GM19099 (cell line): ENCODE results near the gene MLH1.

ENCODE experiments used
- POLR2A ChIP-seq: IDR thresholded peaks from 3 replicates; pipeline ENCODE4 v1.6.1; 2011; ENCODE audit warnings: low read depth; ENCODE audit not compliant: insufficient read length; ENCODE audit errors: extremely low read depth

MLH1 gene

DNA sequence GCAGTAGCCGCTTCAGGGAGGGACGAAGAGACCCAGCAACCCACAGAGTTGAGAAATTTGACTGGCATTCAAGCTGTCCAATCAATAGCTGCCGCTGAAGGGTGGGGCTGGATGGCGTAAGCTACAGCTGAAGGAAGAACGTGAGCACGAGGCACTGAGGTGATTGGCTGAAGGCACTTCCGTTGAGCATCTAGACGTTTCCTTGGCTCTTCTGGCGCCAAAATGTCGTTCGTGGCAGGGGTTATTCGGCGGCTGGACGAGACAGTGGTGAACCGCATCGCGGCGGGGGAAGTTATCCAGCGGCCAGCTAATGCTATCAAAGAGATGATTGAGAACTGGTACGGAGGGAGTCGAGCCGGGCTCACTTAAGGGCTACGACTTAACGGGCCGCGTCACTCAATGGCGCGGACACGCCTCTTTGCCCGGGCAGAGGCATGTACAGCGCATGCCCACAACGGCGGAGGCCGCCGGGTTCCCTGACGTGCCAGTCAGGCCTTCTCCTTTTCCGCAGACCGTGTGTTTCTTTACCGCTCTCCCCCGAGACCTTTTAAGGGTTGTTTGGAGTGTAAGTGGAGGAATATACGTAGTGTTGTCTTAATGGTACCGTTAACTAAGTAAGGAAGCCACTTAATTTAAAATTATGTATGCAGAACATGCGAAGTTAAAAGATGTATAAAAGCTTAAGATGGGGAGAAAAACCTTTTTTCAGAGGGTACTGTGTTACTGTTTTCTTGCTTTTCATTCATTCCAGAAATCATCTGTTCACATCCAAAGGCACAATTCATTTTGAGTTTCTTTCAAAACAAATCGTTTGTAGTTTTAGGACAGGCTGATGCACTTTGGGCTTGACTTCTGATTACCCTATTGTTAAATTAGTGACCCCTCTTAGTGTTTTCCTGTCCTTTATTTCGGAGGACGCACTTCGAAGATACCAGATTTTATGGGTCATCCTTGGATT is at the start of gene MLH1:
Gene MLH1, plus strand, starts transcription at position 193 of the 958 bp plus-strand sequence. Its CDS starts 30 bp downstream, at position 223.
- peak; percentile 89 for TF ChIP-seq POLR2A

DNA sequence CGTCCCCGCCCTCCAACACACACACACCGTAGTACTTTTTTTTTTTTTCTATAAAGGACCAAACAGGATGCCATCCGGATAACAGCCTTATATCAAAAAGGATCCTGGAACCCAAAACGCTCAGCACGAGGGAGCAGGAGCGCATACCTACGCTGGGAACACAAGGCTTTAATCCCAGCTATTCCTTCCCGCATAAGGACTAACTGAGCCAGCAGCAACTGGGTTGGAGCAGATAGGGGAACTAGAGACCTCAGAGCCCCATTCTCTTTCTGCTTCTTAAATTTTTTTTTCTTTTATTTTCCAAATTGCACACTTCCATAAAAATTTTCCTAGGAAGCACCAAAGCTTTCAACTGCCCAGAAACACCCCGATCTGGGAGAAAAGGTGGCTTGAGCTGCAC is 49.7 kb upstream of the MLH1 start:
- TF ChIP-seq POLR2A, result no peak

GRCh38 chr3:36944012-36944640 is 49.2 kb upstream of the MLH1 start:
- TF ChIP-seq POLR2A, result no peak

GRCh38 chr3:36944641-36945270 is 48.6 kb upstream of the MLH1 start, which contains the start of gene TRANK1:
Gene TRANK1, minus strand, starts transcription at chr3:36945054. Its CDS starts 245 bp downstream, at chr3:36944809.
- peak; percentile 49 for TF ChIP-seq POLR2A

DNA sequence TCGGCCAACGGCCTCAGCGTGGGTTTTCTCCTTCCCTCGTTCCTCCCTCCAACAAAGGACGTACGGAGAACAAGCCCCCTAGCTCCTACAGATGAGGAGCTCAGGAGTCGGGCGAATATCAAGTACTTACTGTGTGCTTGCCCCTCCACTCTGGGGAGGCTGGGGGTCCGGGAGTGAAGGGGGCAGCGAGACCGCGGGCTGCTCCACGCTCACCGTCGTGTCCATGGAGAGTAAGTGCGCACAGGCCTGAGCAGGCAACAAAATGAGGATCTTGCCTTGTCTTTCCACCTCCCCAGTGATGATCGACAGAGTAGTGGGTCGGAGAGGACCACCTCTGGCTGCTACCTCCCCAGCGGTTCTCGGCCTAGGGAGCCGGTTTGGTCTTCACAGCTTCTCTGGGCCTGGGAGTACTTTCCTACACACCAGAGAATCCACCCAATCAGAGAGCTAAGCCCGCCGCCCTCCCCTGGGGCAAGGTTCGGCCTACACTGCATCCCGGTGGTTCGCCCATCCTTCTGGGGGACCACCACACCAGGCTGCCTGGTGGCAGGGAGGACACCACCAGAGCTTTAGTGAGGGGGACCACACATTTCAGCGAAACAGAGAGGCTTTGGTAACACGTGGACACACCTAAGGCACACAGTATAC is 47.9 kb upstream of the MLH1 start:
- TF ChIP-seq POLR2A, result no peak

- TF ChIP-seq POLR2A, result no peak
These were observed 38.7 kb upstream of the MLH1 start for GRCh38 chr3:36954452-36955134.

DNA sequence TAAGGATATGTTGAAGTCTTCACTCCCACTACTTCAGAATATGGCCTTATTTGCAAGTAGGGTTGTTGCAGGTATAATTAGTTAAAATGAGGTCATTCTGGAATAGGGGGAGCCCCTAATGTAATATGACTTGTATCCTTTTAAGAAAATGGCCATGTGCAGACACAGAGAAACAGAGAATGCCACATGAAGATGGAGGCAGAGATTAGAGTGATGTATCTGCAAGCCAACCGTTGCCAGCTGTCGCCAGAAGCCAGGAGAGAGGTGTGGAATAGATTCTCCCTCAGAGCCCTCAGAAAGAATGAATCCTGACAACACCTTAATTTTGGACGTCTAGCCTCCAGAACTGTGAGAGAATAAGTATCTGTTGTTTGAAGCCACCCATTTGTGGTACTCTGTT is 37.2 kb upstream of the MLH1 start:
- TF ChIP-seq POLR2A, result no peak

DNA sequence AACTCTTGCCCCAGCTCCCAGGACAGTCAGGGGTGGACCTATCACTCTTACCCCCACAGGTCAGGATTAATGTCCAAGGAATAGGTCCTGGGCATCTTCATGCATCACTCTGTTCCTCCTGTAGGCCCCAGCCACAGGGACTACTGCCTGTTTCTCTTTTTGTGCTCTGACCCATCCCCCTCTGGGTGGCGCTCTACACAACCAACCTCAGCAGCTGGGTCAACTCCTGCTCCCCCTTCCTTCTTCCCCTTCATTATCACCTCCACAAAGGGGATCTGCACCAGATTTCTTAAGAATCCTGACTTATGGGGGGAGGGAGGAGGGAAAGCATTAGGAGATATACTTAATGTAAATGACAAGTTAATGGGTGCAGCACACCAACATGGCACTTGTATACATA is 36.3 kb upstream of the MLH1 start:
- no peak for TF ChIP-seq POLR2A

DNA sequence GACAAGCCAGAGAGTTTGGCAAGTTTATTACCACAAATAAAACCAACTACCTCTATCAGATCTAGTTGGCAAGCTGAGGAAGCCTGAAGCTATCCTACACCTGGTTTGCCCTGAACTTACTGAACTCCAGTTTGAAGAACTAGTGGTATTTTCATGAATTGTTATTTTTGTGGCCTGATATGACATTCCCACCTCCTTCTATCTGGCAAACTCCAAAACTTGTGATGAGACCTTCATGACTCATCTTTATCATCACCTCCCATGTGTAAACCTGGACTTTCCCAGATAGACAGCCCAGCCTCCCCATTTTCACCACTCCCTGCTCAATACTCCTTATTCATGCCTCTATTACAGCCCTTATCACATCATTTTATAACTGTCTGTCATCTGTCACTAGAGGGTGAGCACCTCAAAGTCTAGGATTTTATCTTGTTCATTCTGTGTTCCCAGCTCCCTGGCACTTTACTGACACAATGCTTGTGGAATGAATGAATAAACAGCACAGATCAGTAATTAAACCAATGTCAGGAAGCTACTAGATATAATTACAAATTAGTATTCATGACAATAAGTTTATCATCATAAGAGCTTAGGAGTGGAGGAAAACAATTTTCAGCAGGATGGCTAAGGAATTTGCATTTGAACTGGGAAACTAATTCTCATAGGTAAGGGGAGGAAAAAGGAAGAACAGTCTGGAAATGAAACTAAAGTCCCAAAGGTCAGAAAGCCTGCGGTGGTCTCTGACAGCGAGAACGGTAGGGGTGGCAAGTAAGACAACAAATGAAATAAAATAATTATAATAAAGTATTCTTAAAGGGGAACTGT is 35.2 kb upstream of the MLH1 start:
- TF ChIP-seq POLR2A, result no peak

GRCh38 chr3:36959821-36960220 is 33.5 kb upstream of the MLH1 start:
- TF ChIP-seq POLR2A, result no peak

DNA sequence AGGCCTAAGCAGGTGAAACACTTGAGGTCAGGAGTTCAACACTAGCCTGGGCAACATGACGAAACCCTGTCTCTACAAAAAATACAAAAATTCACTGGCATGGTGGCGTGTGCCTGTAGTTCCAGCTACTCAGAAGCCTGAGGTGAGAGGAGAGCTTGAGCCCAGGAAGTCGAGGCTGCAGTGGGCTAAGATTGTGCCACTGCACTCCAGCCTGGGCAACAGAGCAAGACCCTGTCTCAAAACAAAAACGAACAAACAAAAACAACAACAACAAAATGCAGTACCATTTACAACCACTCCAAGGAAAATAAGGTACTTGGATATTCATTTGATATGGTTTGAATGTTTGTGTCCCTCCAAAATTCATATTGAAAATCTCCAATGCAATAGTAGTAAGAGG is 32.8 kb upstream of the MLH1 start:
- TF ChIP-seq POLR2A, result no peak

- TF ChIP-seq POLR2A, result no peak
These were observed 29.0 kb upstream of the MLH1 start for GRCh38 chr3:36964331-36964730.

- TF ChIP-seq POLR2A, result no peak
These were observed 28.5 kb upstream of the MLH1 start for GRCh38 chr3:36964817-36965216.

DNA sequence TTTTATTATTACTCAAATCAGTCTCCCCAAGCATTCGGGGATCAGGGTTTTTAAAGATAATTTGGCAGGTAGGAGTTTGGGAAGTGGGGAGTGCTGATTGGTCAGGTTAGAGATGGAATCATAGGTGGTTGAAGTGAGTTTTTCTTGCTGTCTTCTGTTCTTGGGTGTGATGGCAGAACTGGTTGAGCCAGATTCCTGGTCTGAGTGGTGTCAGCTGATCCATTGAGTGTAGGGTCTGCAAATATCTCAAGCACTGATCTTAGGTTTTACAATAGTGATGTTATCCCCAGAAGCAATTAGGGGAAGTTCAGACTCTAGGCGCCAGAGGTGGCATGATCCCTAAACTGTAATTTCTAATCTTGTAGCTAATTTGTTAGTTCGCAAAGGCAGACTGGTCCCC is 27.9 kb upstream of the MLH1 start:
- TF ChIP-seq POLR2A, result no peak
